Fibroblast of lung (primary cell): Measurements from ENCODE around the gene RTF1. TPM values are rescaled to one million over a fixed set of nuclear protein-coding genes. Genes with fewer than 3 reads are reported as not detected.

Source experiments
- DNase-seq, 2 donors: peaks; one replicate each; pipeline versions ENCODE4 v3.0.0 to v3.0.0-alpha.2; 2010; ENCODE audit warnings: low read depth in 2 of 2
- H2AFZ ChIP-seq: 2 replicates; pipeline ENCODE4 v1.5.1; 2012; ENCODE audit warnings: low read length, control low read depth, inconsistent platforms
- H3K27ac ChIP-seq: 2 replicates; pipeline ENCODE4 v1.5.1; 2011; ENCODE audit warnings: low read length, control low read depth; ENCODE audit not compliant: insufficient read depth
- H3K27me3 ChIP-seq: 2 replicates; pipeline ENCODE4 v1.5.1; 2011; ENCODE audit warnings: mild to moderate bottlenecking, low read length; ENCODE audit not compliant: control insufficient read depth, insufficient read depth
- H3K36me3 ChIP-seq: 2 replicates; pipeline ENCODE4 v1.5.1; 2011; ENCODE audit warnings: low read length; ENCODE audit not compliant: control insufficient read depth, insufficient read depth
- H3K4me1 ChIP-seq: 2 replicates; pipeline ENCODE4 v1.5.1; 2011; ENCODE audit warnings: low read length; ENCODE audit not compliant: control insufficient read depth, insufficient read depth; ENCODE audit errors: extremely low read depth
- H3K4me2 ChIP-seq: 2 replicates; pipeline ENCODE4 v1.5.1; 2011; ENCODE audit warnings: low read length, control low read depth; ENCODE audit not compliant: insufficient read depth; ENCODE audit errors: extremely low read depth
- H3K4me3 ChIP-seq, 4 experiments: fragments of 200-600 bp in 1 of 4; sonication (generic) in 1 of 4; replicated peaks in 1 of 4; 2 replicates each; pipeline ENCODE4 v1.5.1; 2011 to 2016; ENCODE audit warnings: low read length in 4 of 4, low read depth in 3 of 4, mild to moderate bottlenecking in 3 of 4, control low read depth in 2 of 4, inconsistent platforms in 1 of 4, mixed read lengths in 1 of 4; ENCODE audit not compliant: insufficient read depth in 1 of 4; ENCODE audit errors: control extremely low read depth in 1 of 4
- H3K79me2 ChIP-seq: 2 replicates; pipeline ENCODE4 v1.5.1; 2012; ENCODE audit warnings: mild to moderate bottlenecking, low read length, inconsistent platforms; ENCODE audit not compliant: control insufficient read depth, insufficient read depth
- H3K9ac ChIP-seq: 2 replicates; pipeline ENCODE4 v1.5.1; 2011; ENCODE audit warnings: mild to moderate bottlenecking, low read length, control low read depth; ENCODE audit not compliant: insufficient read depth
- H3K9me3 ChIP-seq: 2 replicates; pipeline ENCODE4 v1.5.1; 2012; ENCODE audit warnings: low read depth, low read length; ENCODE audit not compliant: control insufficient read depth, insufficient read depth
- H4K20me1 ChIP-seq: 2 replicates; pipeline ENCODE4 v1.5.1; 2011; ENCODE audit warnings: low read length; ENCODE audit not compliant: control insufficient read depth, insufficient read depth; ENCODE audit errors: extremely low read depth
- EZH2 ChIP-seq: IDR thresholded peaks from 2 replicates; pipeline ENCODE4 v1.5.1; 2012; ENCODE audit warnings: low read length, control low read depth, mild to moderate bottlenecking; ENCODE audit errors: missing control alignments
- polyA plus RNA-seq, 2 donors: library from polyadenylated mRNA; depleted of rRNA in 1 of 2; stranded (reverse) in 1 of 2; unstranded in 1 of 2; fragments of >200 nt; gene quantifications; 2 replicates each; pipeline ENCODE4 v1.2.1, GENCODE V29; 2011 to 2012; ENCODE audit warnings: missing spikeins in 1 of 2
- total RNA-seq: library from RNA; depleted of rRNA; stranded (reverse); fragments of >200 nt; gene quantifications from 2 replicates; pipeline ENCODE4 v1.2.1, GENCODE V29; 2014
- TF ChIP-seq, protein P1 (sequence below), 2 donors: IDR thresholded peaks in 1 of 2; conservative IDR thresholded peaks in 1 of 2; 1 replicate in 1 of 2; 2 replicates in 1 of 2; pipeline ENCODE4 v1.5.1; 2011 to 2012; ENCODE audit warnings: low read length in 2 of 2, control low read depth in 1 of 2, inconsistent platforms in 1 of 2, low read depth in 1 of 2, mild to moderate bottlenecking in 1 of 2

RTF1 gene
- total and polyA plus RNA-seq, 2 donors (not counting 1 experiment from before 2014, with no cell fraction given): 16.0 to 38.9 TPM

DNA sequence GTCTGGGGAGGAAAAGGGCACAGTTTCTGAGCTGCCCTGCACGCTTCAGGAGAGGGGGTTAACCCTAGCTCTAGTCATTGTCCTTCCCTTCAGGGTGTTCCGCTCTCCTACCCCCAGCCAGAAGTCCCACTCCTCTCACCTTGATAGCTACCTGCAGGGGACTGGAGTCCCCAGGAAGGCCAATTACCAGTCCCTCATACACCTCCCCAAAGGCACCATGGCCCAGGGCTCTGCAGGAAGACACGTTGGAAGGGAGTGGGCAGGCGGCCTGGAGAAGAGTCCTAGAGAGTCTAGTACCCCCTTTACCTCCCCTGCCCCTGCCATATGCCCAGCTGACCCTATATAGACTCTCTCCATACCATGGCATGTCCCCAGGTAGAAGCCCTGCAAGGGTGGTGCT is 88.9 kb downstream of the RTF1 start:
- no peaks in the 10 kb centered on the region for H3K79me2 ChIP-seq
- H3K9ac ChIP-seq: no peak overlapping the region
- no peaks in the 10 kb centered on the region for H4K20me1 ChIP-seq

DNA sequence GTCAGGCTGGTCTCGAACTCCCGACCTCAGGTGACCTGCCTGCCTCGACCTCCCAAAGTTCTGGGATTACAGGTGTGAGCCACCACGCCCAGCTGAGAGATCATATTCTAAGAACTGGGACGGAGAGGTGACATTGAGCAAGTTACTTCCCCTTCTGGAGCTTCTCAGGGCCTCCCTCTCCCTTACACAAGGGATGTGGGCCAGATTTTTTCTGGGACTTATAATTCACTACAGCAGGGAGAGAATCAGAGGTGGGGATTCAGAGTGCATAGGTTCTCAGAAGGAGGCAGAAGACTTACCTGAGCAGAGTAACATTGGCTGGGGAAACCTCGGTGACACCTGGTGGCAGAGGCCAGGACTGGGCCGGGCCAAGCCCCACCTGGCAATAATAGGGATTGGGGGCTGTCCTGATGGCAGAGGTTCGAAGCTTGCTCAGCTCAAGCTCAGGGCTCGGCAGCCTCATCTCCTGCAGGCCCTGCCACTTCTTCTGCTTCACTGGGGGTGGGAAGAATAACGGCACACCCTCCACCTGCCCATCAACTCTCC is 90.0 kb downstream of the RTF1 start:
- H3K9me3 ChIP-seq: no peaks in the 10 kb centered on the region
- no peak overlapping the region for H3K4me3 ChIP-seq
- H3K4me2 ChIP-seq: no peak overlapping the region
- no peaks in the 10 kb centered on the region for H3K4me1 ChIP-seq
- H3K27me3 ChIP-seq: peaks cover 8% of the 10 kb centered on the region
- no peak overlapping the region for H3K9ac ChIP-seq
- no peak for DNase-seq
- no peaks in the 10 kb centered on the region for H3K79me2 ChIP-seq
- no peak overlapping the region for H2AFZ ChIP-seq
- H3K27ac ChIP-seq: no peak overlapping the region
- TF ChIP-seq, protein P1, sequence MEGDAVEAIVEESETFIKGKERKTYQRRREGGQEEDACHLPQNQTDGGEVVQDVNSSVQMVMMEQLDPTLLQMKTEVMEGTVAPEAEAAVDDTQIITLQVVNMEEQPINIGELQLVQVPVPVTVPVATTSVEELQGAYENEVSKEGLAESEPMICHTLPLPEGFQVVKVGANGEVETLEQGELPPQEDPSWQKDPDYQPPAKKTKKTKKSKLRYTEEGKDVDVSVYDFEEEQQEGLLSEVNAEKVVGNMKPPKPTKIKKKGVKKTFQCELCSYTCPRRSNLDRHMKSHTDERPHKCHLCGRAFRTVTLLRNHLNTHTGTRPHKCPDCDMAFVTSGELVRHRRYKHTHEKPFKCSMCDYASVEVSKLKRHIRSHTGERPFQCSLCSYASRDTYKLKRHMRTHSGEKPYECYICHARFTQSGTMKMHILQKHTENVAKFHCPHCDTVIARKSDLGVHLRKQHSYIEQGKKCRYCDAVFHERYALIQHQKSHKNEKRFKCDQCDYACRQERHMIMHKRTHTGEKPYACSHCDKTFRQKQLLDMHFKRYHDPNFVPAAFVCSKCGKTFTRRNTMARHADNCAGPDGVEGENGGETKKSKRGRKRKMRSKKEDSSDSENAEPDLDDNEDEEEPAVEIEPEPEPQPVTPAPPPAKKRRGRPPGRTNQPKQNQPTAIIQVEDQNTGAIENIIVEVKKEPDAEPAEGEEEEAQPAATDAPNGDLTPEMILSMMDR (conservative IDR thresholded peaks at IDR 0.05 in 1 of 2, IDR thresholded peaks at IDR 0.05 in 1 of 2; ENCODE audit: low read depth in 1 of 2, low read length in 2 of 2): no peak
- TF ChIP-seq EZH2: no peak
- no peaks in the 10 kb centered on the region for H4K20me1 ChIP-seq
- H3K36me3 ChIP-seq: no peaks in the 10 kb centered on the region

More for the DNA sequence above, 88.9 kb downstream of the RTF1 start:
- Histone ChIP-seq H3K4me2 (no peak overlapping the region), H3K27me3 (peaks cover 8% of the 10 kb centered on the region), H3K4me1 (no peaks in the 10 kb centered on the region), H3K4me3 (no peak overlapping the region), H3K36me3 (no peaks in the 10 kb centered on the region), H3K9me3 (no peaks in the 10 kb centered on the region), H2AFZ (no peak overlapping the region), H3K27ac (no peak overlapping the region)
- no peak for DNase-seq
- no peak for TF ChIP-seq EZH2

DNA sequence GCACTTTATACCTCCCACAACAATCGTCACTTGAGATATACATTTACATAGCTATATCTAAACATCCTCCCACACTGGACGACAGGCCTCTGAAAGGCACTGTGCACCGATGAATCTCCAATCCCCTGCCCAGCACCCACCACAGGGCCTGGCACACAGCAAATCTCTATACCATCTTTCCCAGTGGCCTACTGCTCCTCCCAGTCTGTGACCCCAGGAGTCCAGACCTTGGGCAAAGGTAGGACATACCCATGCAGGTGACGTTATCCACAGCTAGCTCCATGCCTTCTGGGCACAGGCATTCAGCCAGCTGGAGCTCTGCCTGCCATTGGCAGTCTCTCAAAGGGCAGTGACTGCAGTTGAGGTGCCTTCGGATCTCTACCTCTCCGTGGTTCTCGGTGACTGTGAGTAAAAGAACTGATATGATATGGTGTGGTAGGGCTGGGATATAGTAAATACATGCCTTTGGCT is 91.0 kb downstream of the RTF1 start:
- no peaks in the 10 kb centered on the region for H4K20me1 ChIP-seq
- no peak overlapping the region for H3K27ac ChIP-seq
- TF ChIP-seq, protein P1 (conservative IDR thresholded peaks at IDR 0.05 in 1 of 2, IDR thresholded peaks at IDR 0.05 in 1 of 2; ENCODE audit: low read depth in 1 of 2, low read length in 2 of 2): no peak
- no peak for TF ChIP-seq EZH2
- H3K4me3 ChIP-seq: no peak overlapping the region
- no peak for DNase-seq
- H3K36me3 ChIP-seq: no peaks in the 10 kb centered on the region
- no peak overlapping the region for H2AFZ ChIP-seq
- peaks cover 13% of the 10 kb centered on the region for H3K27me3 ChIP-seq
- no peaks in the 10 kb centered on the region for H3K4me1 ChIP-seq
- H3K79me2 ChIP-seq: no peaks in the 10 kb centered on the region
- no peak overlapping the region for H3K9ac ChIP-seq
- H3K4me2 ChIP-seq: no peak overlapping the region
- no peaks in the 10 kb centered on the region for H3K9me3 ChIP-seq
